ENCODE data around the gene SLC13A2.

- TF ChIP-seq CTCF (conservative IDR thresholded peaks at IDR 0.05; ENCODE audit: low read depth in 2 of 2) (peak; percentile 86 to 98), EZH2phosphoT487 (IDR thresholded peaks at IDR 0.05; ENCODE audit: unreplicated experiment) (no peak), EZH2 (IDR thresholded peaks at IDR 0.05; ENCODE audit: low read depth, unreplicated experiment) (no peak), REST (IDR thresholded peaks at IDR 0.05; ENCODE audit: unreplicated experiment) (no peak), ETS1 (IDR thresholded peaks at IDR 0.05) (no peak), POLR2AphosphoS5 (IDR thresholded peaks at IDR 0.05; ENCODE audit: low read depth) (no peak), NANOG (IDR thresholded peaks at IDR 0.05; ENCODE audit: borderline replicate concordance) (no peak), JUNB (IDR thresholded peaks at IDR 0.05; ENCODE audit: unreplicated experiment) (no peak), ZNF331 (CRISPR knock-in tag; IDR thresholded peaks at IDR 0.05; ENCODE audit: low read depth) (no peak), CREB1 (CRISPR knock-in tag; IDR thresholded peaks at IDR 0.05; ENCODE audit: low read depth) (peak; percentile 39; the same call in 1 of the 2 replicates), STAT1 (IDR thresholded peaks at IDR 0.05; ENCODE audit: unreplicated experiment) (no peak), ZNF114 (CRISPR knock-in tag; IDR thresholded peaks at IDR 0.05) (no peak), ZNF462 (CRISPR knock-in tag; IDR thresholded peaks at IDR 0.05) (no peak)
Measured at GRCh38 chr17:28494445-28495188, 21.2 kb downstream of the SLC13A2 start.

All from GM23338 (cell line).